ENCODE data around the gene YIF1A.
"Not testable (repeated sequence)": the region's sequence is repeated elsewhere in the genome, so short reads cannot be mapped to it uniquely, and the experiment has no call there.

Gene YIF1A

DNA sequence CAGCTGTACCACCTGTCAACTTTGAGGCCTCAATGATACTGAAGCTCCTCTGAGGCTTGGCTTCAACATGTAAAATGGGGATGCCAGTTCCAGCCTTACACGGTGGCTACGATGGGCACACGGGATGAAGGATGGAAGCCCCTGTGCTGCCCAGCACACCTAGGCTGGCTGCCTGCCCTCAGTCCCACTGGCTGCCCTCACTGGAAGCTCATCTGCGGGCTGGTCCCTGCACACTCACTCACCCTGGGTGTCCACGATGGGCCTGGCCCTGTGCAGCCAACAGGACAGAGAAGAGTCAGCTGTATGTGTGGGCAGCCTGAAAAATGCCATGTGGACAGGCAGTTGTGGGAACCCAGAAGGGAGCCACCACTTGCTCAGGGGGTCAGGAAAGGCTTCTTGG is 2.2 kb downstream of the YIF1A start:
- DNase-seq (ENCODE audit: low read depth, low spot score) = no peak

DNA sequence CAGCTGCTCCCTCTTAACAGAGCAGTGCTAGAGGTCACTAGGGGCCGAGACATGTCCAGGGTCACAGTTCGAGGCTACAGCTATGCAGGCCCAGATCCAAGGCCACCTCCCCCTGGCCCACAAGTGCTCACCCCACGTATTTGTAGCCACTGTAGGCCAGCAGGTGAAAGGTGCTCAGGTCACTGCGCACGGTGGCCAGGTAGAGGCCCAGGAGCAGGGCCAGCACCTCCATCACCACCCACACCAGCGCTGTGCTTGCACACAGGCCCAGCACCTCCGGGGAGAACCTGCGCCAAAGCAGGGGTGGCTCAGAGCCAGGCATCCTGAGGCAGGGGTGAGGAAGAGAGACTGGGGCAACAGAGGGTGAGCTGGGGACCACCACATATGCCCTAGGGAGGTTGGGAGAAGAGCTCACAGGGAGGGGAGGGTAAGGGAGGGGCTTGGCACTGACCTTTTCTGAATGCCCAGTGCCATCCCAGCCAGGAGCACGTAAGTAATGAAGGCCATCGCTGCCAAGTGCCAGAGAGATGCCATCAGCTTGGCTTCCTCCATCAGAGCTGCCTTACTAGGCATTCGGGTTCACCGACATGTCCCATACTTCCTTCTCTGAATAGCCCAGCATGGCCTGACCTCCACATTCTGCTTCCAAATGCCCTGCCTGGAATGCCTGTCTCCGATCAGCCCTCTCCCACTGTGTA is 3.5 kb downstream of the YIF1A start:
- DNase-seq (ENCODE audit: low read depth, low spot score) = no peak

- no peak for DNase-seq (ENCODE audit: low read depth, low spot score)
Measured at GRCh38 chr11:66284526-66285078, 4.3 kb downstream of the YIF1A start.

- DNase-seq (ENCODE audit: low read depth, low spot score) = no peak
Measured at GRCh38 chr11:66283461-66284105, 5.4 kb downstream of the YIF1A start.

- DNase-seq (ENCODE audit: low read depth, low spot score) = peak; percentile 86
Measured at GRCh38 chr11:66282468-66283455, 6.2 kb downstream of the YIF1A start.

GRCh38 chr11:66281776-66282467 is 7.0 kb downstream of the YIF1A start:
- DNase-seq (ENCODE audit: low read depth, low spot score) = no peak

- DNase-seq (ENCODE audit: low read depth, low spot score) = no peak
Measured at GRCh38 chr11:66281001-66281400, 7.9 kb downstream of the YIF1A start.

DNA sequence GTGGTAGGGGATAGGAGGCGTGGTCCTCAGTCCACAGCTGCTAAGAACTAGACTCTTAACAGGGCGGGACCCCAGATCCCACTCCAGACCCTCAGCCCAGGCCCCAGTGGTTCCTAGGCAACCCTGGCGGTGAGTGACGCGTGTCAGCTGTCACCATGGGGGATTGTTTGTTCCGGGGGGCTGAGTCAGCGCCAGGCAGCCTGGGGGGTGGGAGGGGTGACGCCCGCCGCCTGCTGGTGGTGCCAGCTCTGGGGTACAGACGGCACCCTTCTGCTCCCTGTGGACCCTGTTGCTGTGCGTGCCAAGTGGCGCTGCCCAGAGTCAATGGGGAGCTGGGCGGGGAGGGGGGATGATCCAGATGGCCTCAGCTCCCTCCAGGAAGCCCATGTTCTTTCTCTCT is 8.5 kb downstream of the YIF1A start:
- no peak for DNase-seq (ENCODE audit: low read depth, low spot score)

DNA sequence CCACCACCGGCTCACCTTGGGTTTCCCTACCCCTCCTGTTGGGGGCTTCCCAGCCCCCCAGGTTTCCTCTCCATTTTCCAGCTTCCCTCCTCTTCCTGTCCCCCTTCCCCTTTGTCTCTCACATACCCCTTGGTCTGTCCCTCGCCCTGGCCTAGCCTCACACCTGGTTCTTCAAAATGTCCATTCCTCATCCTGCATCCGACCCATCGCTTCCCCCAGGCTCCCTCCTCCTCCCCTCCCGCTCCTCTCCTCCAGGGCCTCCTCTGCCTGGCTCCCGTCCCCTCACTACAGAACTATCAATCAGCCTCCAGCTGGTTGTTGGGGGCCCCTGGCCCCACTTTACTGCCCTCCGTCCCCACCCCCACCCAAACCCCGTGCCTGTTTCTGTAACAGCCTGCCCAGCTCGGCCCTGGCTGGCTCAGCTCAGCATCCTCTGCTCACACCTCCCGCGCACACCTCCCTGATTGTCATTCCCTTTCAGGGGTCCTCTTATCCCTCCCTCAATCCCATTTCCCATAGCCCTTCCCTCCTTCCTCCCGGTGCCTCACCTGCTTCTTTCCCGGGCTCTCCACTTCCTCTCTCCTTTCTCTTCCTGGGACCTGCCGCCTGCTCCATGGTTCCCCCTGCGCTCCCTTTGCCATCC is 9.7 kb downstream of the YIF1A start:
- no peak for DNase-seq (ENCODE audit: low read depth, low spot score)

GRCh38 chr11:66278363-66279091 is 10.4 kb downstream of the YIF1A start:
- no peak for DNase-seq (ENCODE audit: low read depth, low spot score)

DNA sequence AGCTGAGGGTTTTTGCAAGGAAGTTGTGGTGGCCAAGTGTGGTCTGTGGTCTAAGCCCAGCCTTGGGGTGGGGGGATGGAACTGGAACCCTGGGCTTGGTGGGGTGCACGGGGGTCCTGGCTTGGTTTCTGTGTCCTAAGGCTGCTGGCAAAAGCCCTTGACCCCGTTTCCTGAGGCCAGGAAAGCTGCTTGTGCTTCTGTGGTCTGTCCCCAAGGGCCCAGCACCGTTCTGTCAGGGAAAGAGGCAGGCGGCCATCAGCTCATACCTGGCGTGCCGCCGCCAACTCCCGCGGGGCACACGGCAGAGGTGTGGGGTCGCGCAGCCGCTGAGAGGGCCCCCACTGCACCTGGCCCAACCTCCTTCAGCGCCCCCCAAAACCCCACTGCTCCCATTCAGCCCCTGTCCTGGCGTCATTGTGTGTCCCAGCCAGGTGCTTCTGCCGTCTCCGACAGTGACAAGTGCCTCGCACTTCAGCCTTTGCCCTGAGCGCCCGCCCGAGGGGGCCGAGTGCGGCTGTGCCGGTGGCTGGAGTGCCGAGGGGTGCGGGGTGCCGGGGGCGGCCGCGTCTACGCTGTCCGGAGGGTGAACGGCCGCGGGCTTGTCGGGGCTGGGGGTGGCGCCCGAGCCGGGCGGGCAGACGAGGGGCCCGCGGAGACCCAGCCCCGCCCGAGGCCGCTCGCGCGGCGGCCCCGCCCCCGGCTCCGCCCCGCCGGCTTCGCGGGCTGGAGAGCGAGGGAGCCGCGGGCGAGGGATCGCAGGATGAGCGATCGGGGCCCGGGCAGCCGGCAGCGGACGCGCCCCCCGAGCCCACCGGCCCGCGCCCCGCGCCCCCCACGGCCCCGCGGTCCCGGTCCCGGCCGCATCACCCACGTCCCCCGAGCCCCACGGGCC is 11.2 kb downstream of the YIF1A start, which contains the start of gene CNIH2:
Gene CNIH2 (plus strand): TSS at position 705 of the 892 bp plus-strand sequence. CDS start 282 bp downstream, outside the sequence.
- no peak for DNase-seq (ENCODE audit: low read depth, low spot score)

DNA sequence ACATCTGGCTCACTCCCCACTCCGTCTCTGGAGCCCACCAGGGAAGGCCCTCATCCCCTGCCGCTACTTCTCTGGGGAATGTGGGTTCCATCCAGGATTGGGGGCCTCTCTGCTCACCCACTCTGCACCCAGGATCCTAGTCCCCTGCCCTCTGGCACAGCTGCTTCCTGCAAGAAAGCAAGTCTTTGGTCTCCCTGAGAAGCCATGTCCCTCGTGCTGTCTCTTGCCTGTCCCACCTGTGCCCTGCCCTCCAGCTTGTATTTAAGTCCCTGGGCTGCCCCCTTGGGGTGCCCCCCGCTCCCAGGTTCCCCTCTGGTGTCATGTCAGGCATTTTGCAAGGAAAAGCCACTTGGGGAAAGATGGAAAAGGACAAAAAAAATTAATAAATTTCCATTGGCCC is 11.9 kb downstream of the YIF1A start:
- DNase-seq (ENCODE audit: low read depth, low spot score) = not testable (repeated sequence)

DNA sequence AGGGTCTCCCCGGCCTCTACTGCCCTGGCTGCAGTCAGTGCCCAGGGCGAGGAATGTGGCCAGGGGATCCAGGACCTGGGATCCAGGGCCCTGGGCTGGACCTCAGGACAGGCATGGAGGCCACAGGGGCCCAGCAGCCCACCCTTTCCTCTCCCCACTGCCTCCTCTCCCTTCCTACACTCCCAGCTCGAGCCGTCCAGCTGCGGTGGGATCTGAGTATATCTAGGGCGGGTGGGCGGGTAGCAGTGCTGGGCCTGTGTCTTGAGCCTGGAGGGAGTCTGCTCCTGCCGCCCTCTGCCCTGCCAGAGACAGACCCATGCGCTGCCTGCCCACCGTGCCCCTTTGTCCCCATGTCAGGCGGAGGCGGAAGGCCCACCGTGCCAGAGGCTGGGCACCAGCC is 12.3 kb downstream of the YIF1A start:
- DNase-seq (ENCODE audit: low read depth, low spot score) = not testable (repeated sequence)

GRCh38 chr11:66275984-66276612 is 12.8 kb downstream of the YIF1A start:
- DNase-seq (ENCODE audit: low read depth, low spot score) = no peak

DNA sequence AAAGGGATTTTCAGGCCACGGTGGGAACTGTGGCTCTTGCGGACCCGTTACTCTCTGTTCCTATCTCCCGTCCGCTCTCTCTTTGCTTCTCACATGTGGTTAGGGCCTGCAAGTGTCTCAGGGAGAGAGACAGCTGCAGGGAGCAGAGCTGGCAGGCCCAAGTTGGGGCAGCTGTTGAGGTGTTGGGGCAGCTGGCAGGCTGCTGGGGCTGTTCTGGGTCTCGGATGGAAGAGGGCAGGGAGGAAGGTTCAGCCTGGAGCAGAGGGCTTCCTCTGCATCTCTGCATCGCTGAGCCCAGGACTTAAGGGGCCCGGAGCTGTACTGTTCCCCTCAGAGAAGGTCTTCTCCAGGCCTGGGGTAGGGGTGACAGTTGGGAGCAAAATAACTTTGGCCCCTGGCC is 13.5 kb downstream of the YIF1A start:
- DNase-seq (ENCODE audit: low read depth, low spot score) = no peak

GRCh38 chr11:66274219-66274618 is 14.7 kb downstream of the YIF1A start:
- DNase-seq (ENCODE audit: low read depth, low spot score) = no peak

- no peak for DNase-seq (ENCODE audit: low read depth, low spot score)
Measured at GRCh38 chr11:66272596-66272995, 16.3 kb downstream of the YIF1A start.

- DNase-seq (ENCODE audit: low read depth, low spot score) = no peak
Measured at GRCh38 chr11:66271816-66272215, 17.1 kb downstream of the YIF1A start.
